HL-60 (cell line): ENCODE results near the gene ASS1.
"Not testable (repeated sequence)": the region's sequence is repeated elsewhere in the genome, so short reads cannot be mapped to it uniquely, and the experiment has no call there.

Experiments
- DNase-seq, 2 experiments: peaks; one replicate each; pipeline ENCODE4 v3.0.0-alpha.2; 2010 to 2020; ENCODE audit warnings: low read depth in 1 of 2, low spot score in 1 of 2
- H3K27ac ChIP-seq: fragments of 250-450 bp; sonication (Bioruptor Pico); replicated peaks from 2 replicates; pipeline ENCODE4 v1.5.1; 2020; ENCODE audit warnings: mild to moderate bottlenecking, moderate library complexity
- H3K27me3 ChIP-seq: fragments of 250-450 bp; sonication (Bioruptor Pico); 2 replicates; pipeline ENCODE4 v1.5.1; 2021; ENCODE audit warnings: mild to moderate bottlenecking, moderate library complexity; ENCODE audit not compliant: insufficient read depth, poor library complexity, severe bottlenecking
- H3K4me3 ChIP-seq: replicated peaks from 2 replicates; pipeline ENCODE4 v1.5.1; 2011; ENCODE audit warnings: mild to moderate bottlenecking, control low read depth, low read length; ENCODE audit not compliant: insufficient read depth
- GABPA ChIP-seq: IDR thresholded peaks from 2 replicates; pipeline ENCODE4 v1.6.1; 2012; ENCODE audit warnings: low read depth
- POLR2AphosphoS5 ChIP-seq: IDR thresholded peaks from 2 replicates; pipeline ENCODE4 v1.6.1; 2012; ENCODE audit warnings: low read depth
- REST ChIP-seq: IDR thresholded peaks from 2 replicates; pipeline ENCODE4 v1.6.1; 2012; ENCODE audit warnings: low read depth; ENCODE audit not compliant: insufficient replicate concordance
- SPI1 ChIP-seq: IDR thresholded peaks from 2 replicates; pipeline ENCODE4 v1.6.1; 2012; ENCODE audit warnings: low read depth, mild to moderate bottlenecking, borderline replicate concordance
- TF ChIP-seq, protein P1 (sequence below): IDR thresholded peaks from one replicate; pipeline ENCODE4 v1.5.1; 2011; ENCODE audit warnings: low read length, control low read depth, inconsistent platforms; ENCODE audit not compliant: insufficient read depth

The ASS1 gene

DNA sequence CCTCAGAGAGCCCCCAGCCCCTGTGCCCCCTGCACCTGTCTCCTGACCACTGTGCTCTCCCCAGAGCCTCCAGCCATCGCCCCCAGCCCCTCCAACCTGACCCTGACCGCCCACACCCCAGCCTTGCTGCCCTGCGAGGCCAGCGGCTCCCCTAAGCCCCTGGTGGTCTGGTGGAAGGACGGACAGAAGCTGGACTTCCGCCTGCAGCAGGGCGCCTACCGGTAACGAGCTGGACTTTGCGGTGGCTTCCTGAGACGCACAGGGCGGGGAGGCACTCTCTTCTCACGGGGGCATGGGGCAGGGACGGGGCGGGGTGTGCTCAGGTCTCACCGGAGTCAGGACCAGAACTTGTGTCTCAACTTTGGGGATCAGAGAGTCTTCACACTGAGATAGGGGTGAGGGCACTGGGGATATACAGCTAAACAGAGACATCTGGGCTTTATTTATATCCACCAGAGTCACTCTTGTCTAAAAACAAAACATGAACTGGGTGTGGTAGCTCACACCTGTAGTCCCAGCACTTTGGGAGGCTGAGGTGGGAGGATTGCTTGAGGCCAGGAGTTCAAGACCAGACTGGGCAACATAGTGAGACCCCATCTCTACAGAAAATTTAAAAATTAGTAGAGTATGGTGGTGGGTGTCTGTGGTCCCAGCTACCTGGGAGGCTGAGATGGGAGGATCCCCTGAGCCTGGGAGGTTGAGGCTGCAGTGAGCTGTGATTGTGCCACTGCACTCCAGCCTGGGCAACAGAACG, 46.1 kb upstream of the ASS1 start:
- Histone ChIP-seq H3K4me3 (no peak overlapping the region), H3K27ac (no peak overlapping the region), H3K27me3 (no peaks in the 10 kb centered on the region)
- DNase-seq = no peak
- TF ChIP-seq POLR2AphosphoS5 (no peak), GABPA (no peak), SPI1 (no peak), REST (no peak)
- TF ChIP-seq, protein P1, sequence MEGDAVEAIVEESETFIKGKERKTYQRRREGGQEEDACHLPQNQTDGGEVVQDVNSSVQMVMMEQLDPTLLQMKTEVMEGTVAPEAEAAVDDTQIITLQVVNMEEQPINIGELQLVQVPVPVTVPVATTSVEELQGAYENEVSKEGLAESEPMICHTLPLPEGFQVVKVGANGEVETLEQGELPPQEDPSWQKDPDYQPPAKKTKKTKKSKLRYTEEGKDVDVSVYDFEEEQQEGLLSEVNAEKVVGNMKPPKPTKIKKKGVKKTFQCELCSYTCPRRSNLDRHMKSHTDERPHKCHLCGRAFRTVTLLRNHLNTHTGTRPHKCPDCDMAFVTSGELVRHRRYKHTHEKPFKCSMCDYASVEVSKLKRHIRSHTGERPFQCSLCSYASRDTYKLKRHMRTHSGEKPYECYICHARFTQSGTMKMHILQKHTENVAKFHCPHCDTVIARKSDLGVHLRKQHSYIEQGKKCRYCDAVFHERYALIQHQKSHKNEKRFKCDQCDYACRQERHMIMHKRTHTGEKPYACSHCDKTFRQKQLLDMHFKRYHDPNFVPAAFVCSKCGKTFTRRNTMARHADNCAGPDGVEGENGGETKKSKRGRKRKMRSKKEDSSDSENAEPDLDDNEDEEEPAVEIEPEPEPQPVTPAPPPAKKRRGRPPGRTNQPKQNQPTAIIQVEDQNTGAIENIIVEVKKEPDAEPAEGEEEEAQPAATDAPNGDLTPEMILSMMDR = no peak

GRCh38 chr9:130399768-130400167, 45.0 kb upstream of the ASS1 start:
- no peak for DNase-seq

GRCh38 chr9:130400870-130401269, 43.9 kb upstream of the ASS1 start:
- TF ChIP-seq GABPA (no peak), SPI1 (no peak), POLR2AphosphoS5 (no peak), REST (no peak)
- TF ChIP-seq, protein P1 = no peak
- no peak for DNase-seq
- H3K27ac ChIP-seq = no peak overlapping the region
- no peaks in the 10 kb centered on the region for H3K27me3 ChIP-seq
- H3K4me3 ChIP-seq = no peak overlapping the region

More at GRCh38 chr9:130399768-130400167, 45.0 kb upstream of the ASS1 start:
- TF ChIP-seq GABPA = no peak
- TF ChIP-seq SPI1 = no peak
- TF ChIP-seq REST = no peak
- TF ChIP-seq, protein P1 = no peak
- no peak for TF ChIP-seq POLR2AphosphoS5
- Histone ChIP-seq H3K27ac (no peak overlapping the region), H3K27me3 (no peaks in the 10 kb centered on the region), H3K4me3 (no peak overlapping the region)

DNA sequence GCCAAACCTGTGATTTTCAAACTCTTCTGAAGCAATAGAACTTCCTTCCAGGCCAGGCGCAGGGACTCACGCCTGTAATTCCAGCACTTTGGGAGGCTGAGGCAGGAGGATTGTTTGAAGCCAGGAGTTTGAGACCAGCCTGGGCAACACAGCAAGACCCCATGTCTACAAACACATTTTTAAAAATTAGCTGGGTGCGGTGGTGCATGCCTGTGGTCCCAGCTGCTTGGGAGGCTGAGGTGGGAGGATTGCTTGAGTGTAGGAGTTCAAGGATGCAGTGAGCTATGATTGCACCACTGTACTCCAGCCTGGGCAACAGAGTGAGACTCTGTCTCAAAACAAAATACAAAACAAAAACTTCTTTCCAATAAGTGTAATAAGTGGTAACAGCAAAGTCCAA, 43.0 kb upstream of the ASS1 start:
- DNase-seq, H3K27ac ChIP-seq, H3K27me3 ChIP-seq, H3K4me3 ChIP-seq: not testable (repeated sequence)
